SK-N-SH treated with all-trans-retinoic acid at 6 μM for 48 hours (cell line): Measurements from ENCODE around the gene SELENOM.
"Not testable (repeated sequence)": the region's sequence is repeated elsewhere in the genome, so short reads cannot be mapped to it uniquely, and the experiment has no call there.

Experiments used
- ATAC-seq: fragments of 200-7000 bp; cut with Tn5 transposase; 3 replicates; pipeline ENCODE4 v1.9.1; 2020; ENCODE audit warnings: mild to moderate bottlenecking, moderate library complexity
- ARNTL ChIP-seq: fragments of 450-650 bp; formaldehyde crosslinking; IDR thresholded peaks from 2 replicates; pipeline ENCODE4 v1.5.0; 2020; ENCODE audit warnings: low read depth, mild to moderate bottlenecking, moderate library complexity, borderline replicate concordance
- BACH2 ChIP-seq: fragments of 250-450 bp; sonication (Bioruptor Pico); IDR thresholded peaks from 2 replicates; pipeline ENCODE4 v1.9.0; 2021; ENCODE audit warnings: mild to moderate bottlenecking, borderline replicate concordance
- CREB5 ChIP-seq: fragments of 250-450 bp; sonication (Bioruptor Pico); IDR thresholded peaks from 2 replicates; pipeline ENCODE4 v1.5.1; 2020; ENCODE audit warnings: low read depth, mild to moderate bottlenecking, moderate library complexity
- CSDC2 ChIP-seq: fragments of 250-450 bp; sonication (Bioruptor Pico); IDR thresholded peaks from 2 replicates; pipeline ENCODE4 v1.5.0; 2020; ENCODE audit warnings: mild to moderate bottlenecking, moderate library complexity
- CSRNP3 ChIP-seq: fragments of 250-450 bp; sonication (Bioruptor Pico); IDR thresholded peaks from 2 replicates; pipeline ENCODE4 v1.5.1; 2021; ENCODE audit warnings: mild to moderate bottlenecking, moderate library complexity
- ESRRG ChIP-seq: fragments of 250-450 bp; sonication (Bioruptor Pico); IDR thresholded peaks from 2 replicates; pipeline ENCODE4 v1.6.1; 2021; ENCODE audit warnings: mild to moderate bottlenecking
- GLIS3 ChIP-seq: fragments of 250-450 bp; sonication (Bioruptor Pico); IDR thresholded peaks from 2 replicates; pipeline ENCODE4 v1.5.0; 2020; ENCODE audit warnings: mild to moderate bottlenecking, moderate library complexity
- ISL1 ChIP-seq: fragments of 250-450 bp; sonication (Bioruptor Pico); IDR thresholded peaks from 2 replicates; pipeline ENCODE4 v2.1.2; 2022; ENCODE audit warnings: mild to moderate bottlenecking, moderate library complexity
- OSR1 ChIP-seq: fragments of 250-450 bp; sonication (Bioruptor Pico); IDR thresholded peaks from 2 replicates; pipeline ENCODE4 v1.8.0; 2022; ENCODE audit warnings: moderate library complexity, mild to moderate bottlenecking, inconsistent platforms
- POU6F1 ChIP-seq: fragments of 250-450 bp; sonication (Bioruptor Pico); IDR thresholded peaks from 2 replicates; pipeline ENCODE4 v1.8.0; 2021; ENCODE audit warnings: low read depth, mild to moderate bottlenecking, moderate library complexity, borderline replicate concordance
- PPARA ChIP-seq: fragments of 250-450 bp; sonication (Bioruptor Pico); IDR thresholded peaks from 2 replicates; pipeline ENCODE4 v1.5.0; 2020; ENCODE audit warnings: mild to moderate bottlenecking, borderline replicate concordance
- RARB ChIP-seq: fragments of 250-450 bp; sonication (Bioruptor Pico); IDR thresholded peaks from 2 replicates; pipeline ENCODE4 v1.8.0; 2021; ENCODE audit warnings: mild to moderate bottlenecking, moderate library complexity
- SNAI2 ChIP-seq: fragments of 250-450 bp; sonication (Bioruptor Pico); IDR thresholded peaks from 2 replicates; pipeline ENCODE4 v1.5.0; 2020; ENCODE audit warnings: mild to moderate bottlenecking, moderate library complexity
- TOX ChIP-seq: fragments of 250-450 bp; sonication (Bioruptor Pico); IDR thresholded peaks from 2 replicates; pipeline ENCODE4 v1.8.0; 2021; ENCODE audit warnings: mild to moderate bottlenecking, moderate library complexity, borderline replicate concordance
- TSHZ2 ChIP-seq: fragments of 250-450 bp; sonication (Bioruptor Pico); IDR thresholded peaks from 2 replicates; pipeline ENCODE4 v1.5.0; 2020; ENCODE audit warnings: mild to moderate bottlenecking, moderate library complexity
- ZC3H10 ChIP-seq: fragments of 250-450 bp; sonication (Bioruptor Pico); IDR thresholded peaks from 2 replicates; pipeline ENCODE4 v1.5.1; 2021; ENCODE audit warnings: mild to moderate bottlenecking, moderate library complexity
- ZFP3 ChIP-seq: fragments of 250-450 bp; sonication (Bioruptor Pico); IDR thresholded peaks from 2 replicates; pipeline ENCODE4 v1.5.0; 2020; ENCODE audit warnings: mild to moderate bottlenecking, moderate library complexity
- ZFP30 ChIP-seq: fragments of 450-650 bp; formaldehyde crosslinking; IDR thresholded peaks from 2 replicates; pipeline ENCODE4 v1.5.0; 2022; ENCODE audit warnings: mild to moderate bottlenecking, moderate library complexity
- ZNF70 ChIP-seq: fragments of 450-650 bp; formaldehyde crosslinking; IDR thresholded peaks from 2 replicates; pipeline ENCODE4 v1.5.0; 2020; ENCODE audit warnings: mild to moderate bottlenecking, moderate library complexity
- ZNF8 ChIP-seq: fragments of 450-650 bp; formaldehyde crosslinking; IDR thresholded peaks from 2 replicates; pipeline ENCODE4 v1.5.0; 2020; ENCODE audit warnings: mild to moderate bottlenecking, moderate library complexity

Gene SELENOM

GRCh38 chr22:31075961-31076360 is 31.4 kb downstream of the SELENOM start:
- TF ChIP-seq SNAI2 (no peak), RARB (CRISPR knock-in tag) (no peak), CSDC2 (no peak), ISL1 (no peak), PPARA (CRISPR knock-in tag) (no peak), ZFP30 (CRISPR knock-in tag) (no peak), ZNF70 (CRISPR knock-in tag) (no peak), ESRRG (CRISPR knock-in tag) (no peak), OSR1 (CRISPR knock-in tag) (no peak), CSRNP3 (CRISPR knock-in tag) (no peak), ZC3H10 (CRISPR knock-in tag) (no peak), CREB5 (CRISPR knock-in tag) (no peak), TOX (CRISPR knock-in tag) (no peak), BACH2 (CRISPR knock-in tag) (no peak), GLIS3 (CRISPR knock-in tag) (no peak)

GRCh38 chr22:31073545-31074145 is 33.7 kb downstream of the SELENOM start:
- not testable (repeated sequence) for ATAC-seq

More at GRCh38 chr22:31075961-31076360, 31.4 kb downstream of the SELENOM start:
- ATAC-seq: no peak

GRCh38 chr22:31073125-31073524 is 34.2 kb downstream of the SELENOM start:
- ATAC-seq: not testable (repeated sequence)

- not testable (repeated sequence) for ATAC-seq
Observed at GRCh38 chr22:31069691-31070314, 37.6 kb downstream of the SELENOM start.

GRCh38 chr22:31068970-31069369 is 38.4 kb downstream of the SELENOM start:
- no peak for TF ChIP-seq POU6F1 (CRISPR knock-in tag)
- TF ChIP-seq ZC3H10 (CRISPR knock-in tag): no peak
- no peak for TF ChIP-seq GLIS3 (CRISPR knock-in tag)
- ATAC-seq: no peak

- ATAC-seq: no peak
- TF ChIP-seq RARB (CRISPR knock-in tag) (no peak), ZNF8 (CRISPR knock-in tag) (no peak), ARNTL (CRISPR knock-in tag) (no peak), ISL1 (no peak), GLIS3 (CRISPR knock-in tag) (no peak), CREB5 (CRISPR knock-in tag) (no peak), ZFP3 (no peak), ESRRG (CRISPR knock-in tag) (no peak), SNAI2 (no peak), TSHZ2 (CRISPR knock-in tag) (no peak), PPARA (CRISPR knock-in tag) (no peak), TOX (CRISPR knock-in tag) (no peak), CSDC2 (no peak), ZC3H10 (CRISPR knock-in tag) (no peak), POU6F1 (CRISPR knock-in tag) (no peak)
Observed at GRCh38 chr22:31064369-31064768, 43.0 kb downstream of the SELENOM start.
